HG02970 (cell line): ENCODE data around the gene MAPK12.

Source experiments
- ATAC-seq: cut with Tn5 transposase; IDR thresholded peaks from one replicate; pipeline ENCODE4 v1.9.1; 2021; ENCODE audit warnings: mild to moderate bottlenecking, moderate library complexity, moderate number of reproducible peaks; ENCODE audit not compliant: unreplicated experiment, low FRiP score

The MAPK12 gene

GRCh38 chr22:50269970-50270665 lies 8.6 kb upstream of the MAPK12 start, which contains the start of gene MAPK11:
MAPK11 (minus strand) TSS chr22:50270380; CDS start chr22:50270292, 88 bp downstream.
- no peak for ATAC-seq

GRCh38 chr22:50269573-50269969 lies 8.1 kb upstream of the MAPK12 start:
- no peak for ATAC-seq

- ATAC-seq, result no peak
Observed at GRCh38 chr22:50268655-50269113, 7.2 kb upstream of the MAPK12 start.

- no peak for ATAC-seq
Observed at GRCh38 chr22:50267591-50268390, 6.3 kb upstream of the MAPK12 start.

- no peak for ATAC-seq
Observed at GRCh38 chr22:50266994-50267393, 5.5 kb upstream of the MAPK12 start.

- ATAC-seq, result no peak
Observed at GRCh38 chr22:50264946-50265669, 3.6 kb upstream of the MAPK12 start.

- ATAC-seq, result no peak
Observed at GRCh38 chr22:50264104-50264745, 2.7 kb upstream of the MAPK12 start.

GRCh38 chr22:50262973-50263617 lies 1.6 kb upstream of the MAPK12 start:
- no peak for ATAC-seq

GRCh38 chr22:50262460-50262911 lies 1.0 kb upstream of the MAPK12 start:
- ATAC-seq, result no peak

- no peak for ATAC-seq
Observed at GRCh38 chr22:50260801-50261614, 475 bp downstream of the MAPK12 start.

- no peak for ATAC-seq
Observed at GRCh38 chr22:50260434-50260800, 1.1 kb downstream of the MAPK12 start.

- no peak for ATAC-seq
Observed at GRCh38 chr22:50259302-50259701, 2.2 kb downstream of the MAPK12 start.

GRCh38 chr22:50258361-50259292 lies 2.9 kb downstream of the MAPK12 start:
- ATAC-seq, result no peak

GRCh38 chr22:50257451-50258360 lies 3.8 kb downstream of the MAPK12 start:
- ATAC-seq, result no peak

- ATAC-seq, result no peak
Observed at GRCh38 chr22:50257041-50257440, 4.4 kb downstream of the MAPK12 start.

GRCh38 chr22:50256258-50256862 lies 5.1 kb downstream of the MAPK12 start:
- ATAC-seq, result no peak

GRCh38 chr22:50255607-50256006 lies 5.9 kb downstream of the MAPK12 start:
- no peak for ATAC-seq
